HPDE6-E6E7 (cell line): ENCODE results near the gene OR1J1.

Experiments used
- DNase-seq: peaks from one replicate; pipeline ENCODE4 v3.0.0; 2011; ENCODE audit warnings: missing footprints; ENCODE audit errors: extremely low spot score

OR1J1 gene, protein sequence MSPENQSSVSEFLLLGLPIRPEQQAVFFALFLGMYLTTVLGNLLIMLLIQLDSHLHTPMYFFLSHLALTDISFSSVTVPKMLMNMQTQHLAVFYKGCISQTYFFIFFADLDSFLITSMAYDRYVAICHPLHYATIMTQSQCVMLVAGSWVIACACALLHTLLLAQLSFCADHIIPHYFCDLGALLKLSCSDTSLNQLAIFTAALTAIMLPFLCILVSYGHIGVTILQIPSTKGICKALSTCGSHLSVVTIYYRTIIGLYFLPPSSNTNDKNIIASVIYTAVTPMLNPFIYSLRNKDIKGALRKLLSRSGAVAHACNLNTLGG

DNA sequence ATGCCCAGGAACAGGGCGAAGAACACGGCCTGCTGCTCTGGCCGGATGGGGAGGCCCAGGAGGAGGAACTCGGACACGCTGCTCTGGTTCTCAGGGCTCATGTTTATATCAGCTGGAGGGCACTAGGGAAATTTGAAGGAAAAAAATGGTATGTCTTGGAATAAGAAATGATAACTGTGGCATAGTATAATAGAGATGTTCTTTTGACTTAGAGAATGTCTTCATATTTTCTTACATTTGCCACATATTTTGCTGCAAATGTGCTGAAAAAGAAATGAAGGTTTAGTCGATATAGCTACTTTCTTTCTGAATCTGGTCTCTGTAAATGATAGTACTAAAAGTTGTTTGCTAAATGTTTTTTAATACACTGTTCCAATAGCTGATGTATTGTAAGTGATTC, at the start of gene OR1J1:
OR1J1 (minus strand) TSS at position 101 of the 400 bp plus-strand sequence; CDS start at position 101, 0 bp downstream.
- DNase-seq: no peak

DNA sequence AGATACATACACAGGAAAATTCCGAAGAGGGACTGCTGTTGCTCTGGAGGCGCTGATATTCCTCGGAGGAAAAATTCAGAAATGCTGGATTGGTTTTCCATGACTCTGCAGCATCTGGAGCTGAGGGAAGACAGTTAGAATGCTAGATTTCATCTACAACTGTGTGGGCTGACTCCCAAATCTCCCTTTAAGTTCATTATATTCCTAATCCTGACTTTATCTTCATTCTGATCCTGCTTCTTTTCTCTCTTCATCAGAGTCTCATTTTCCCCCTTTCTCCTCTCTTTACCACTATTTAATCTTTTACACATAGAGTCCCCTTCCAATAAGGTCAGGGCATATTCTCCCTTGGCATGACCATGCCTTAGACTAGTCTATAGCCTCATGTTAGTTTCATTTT, 49.5 kb upstream of the OR1J1 start, which contains the start of gene OR1N1:
OR1N1 (minus strand) TSS at position 101 of the 400 bp plus-strand sequence; CDS start at position 101, 0 bp downstream.
- DNase-seq: no peak

DNA sequence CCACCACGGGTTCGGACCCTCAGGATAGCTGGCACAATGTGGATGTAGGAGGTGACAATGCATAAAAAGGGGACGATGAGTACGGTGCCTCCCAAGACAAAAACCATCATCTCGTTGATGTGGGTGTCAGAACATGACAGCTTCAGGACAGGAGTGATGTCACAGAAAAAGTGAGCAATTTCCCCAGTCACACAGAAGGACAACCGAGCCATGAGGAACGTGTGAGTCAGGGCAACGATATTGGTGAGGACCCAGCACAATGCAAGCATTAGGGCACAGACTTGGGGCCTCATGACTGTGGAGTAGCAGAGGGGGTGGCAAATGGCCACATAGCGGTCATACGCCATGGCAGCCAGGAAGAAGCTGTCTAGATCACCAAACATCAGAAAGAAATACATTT, 48.9 kb upstream of the OR1J1 start:
- DNase-seq: no peak

DNA sequence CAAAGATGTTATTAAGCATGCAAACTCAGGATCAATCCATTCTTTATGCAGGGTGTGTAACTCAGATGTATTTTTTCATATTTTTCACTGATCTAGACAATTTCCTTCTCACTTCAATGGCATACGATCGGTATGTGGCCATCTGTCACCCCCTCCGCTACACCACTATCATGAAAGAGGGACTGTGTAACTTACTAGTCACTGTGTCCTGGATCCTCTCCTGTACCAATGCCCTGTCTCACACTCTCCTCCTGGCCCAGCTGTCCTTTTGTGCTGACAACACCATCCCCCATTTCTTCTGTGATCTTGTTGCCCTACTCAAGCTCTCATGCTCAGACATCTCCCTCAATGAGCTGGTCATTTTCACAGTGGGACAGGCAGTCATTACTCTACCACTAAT, 41.6 kb upstream of the OR1J1 start:
- no peak for DNase-seq

DNA sequence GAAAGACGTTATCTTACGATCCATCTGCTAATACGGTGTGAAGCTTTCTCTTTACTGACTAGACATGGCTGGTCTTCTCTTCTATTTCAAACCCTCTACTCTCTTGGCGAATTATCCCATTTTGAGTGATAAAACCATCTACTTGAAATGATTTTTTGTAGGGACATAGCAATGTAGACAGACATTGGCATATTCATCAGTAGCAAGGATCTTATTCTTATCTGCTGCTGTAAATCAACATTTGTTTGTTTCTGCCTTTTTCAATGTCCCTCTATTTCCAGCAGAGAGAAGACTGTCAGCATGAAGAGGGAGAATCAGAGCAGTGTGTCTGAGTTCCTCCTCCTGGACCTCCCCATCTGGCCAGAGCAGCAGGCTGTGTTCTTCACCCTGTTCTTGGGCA, 41.1 kb upstream of the OR1J1 start, which contains the start of gene OR1J4:
OR1J4 (plus strand) TSS at position 301 of the 400 bp plus-strand sequence; CDS start at position 301, 0 bp downstream.
- DNase-seq: no peak

DNA sequence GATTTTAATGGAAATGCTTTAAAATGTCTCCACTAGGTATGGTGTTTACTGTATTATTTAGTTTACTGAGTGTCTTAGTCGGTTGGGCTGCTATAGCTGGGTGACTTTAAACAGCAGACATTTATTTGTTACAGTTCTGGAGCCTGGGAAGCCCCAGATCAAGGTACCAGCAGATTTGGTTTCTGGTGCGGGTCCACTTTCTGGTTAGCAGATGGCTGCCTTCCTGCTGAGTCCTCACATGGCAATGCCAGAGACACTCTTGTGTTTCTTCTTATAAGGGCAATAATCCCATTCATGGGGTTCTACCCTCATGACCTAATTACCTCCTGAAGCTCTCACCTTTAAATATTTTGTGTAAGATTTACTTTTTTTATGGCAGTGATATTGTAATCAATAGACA, 40.5 kb upstream of the OR1J1 start:
- DNase-seq: no peak

DNA sequence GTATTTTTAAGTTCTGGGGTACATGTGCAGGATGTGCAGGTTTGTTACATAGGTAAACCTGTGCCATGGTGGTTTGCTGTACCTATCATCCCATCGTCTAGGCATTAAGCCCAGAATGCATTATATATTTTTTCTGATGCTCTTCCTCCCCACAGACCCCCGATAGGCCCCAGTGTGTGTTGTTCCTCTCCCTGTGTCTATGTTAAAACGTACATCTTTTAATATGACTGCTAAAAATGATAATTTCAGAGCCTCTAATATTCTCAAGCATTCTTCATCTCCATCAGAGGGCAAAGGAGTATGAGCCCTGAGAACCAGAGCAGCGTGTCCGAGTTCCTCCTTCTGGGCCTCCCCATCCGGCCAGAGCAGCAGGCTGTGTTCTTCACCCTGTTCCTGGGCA, 32.8 kb upstream of the OR1J1 start, which contains the start of gene OR1J2:
OR1J2 (plus strand) TSS at position 301 of the 400 bp plus-strand sequence; CDS start at position 301, 0 bp downstream.
- DNase-seq: no peak

DNA sequence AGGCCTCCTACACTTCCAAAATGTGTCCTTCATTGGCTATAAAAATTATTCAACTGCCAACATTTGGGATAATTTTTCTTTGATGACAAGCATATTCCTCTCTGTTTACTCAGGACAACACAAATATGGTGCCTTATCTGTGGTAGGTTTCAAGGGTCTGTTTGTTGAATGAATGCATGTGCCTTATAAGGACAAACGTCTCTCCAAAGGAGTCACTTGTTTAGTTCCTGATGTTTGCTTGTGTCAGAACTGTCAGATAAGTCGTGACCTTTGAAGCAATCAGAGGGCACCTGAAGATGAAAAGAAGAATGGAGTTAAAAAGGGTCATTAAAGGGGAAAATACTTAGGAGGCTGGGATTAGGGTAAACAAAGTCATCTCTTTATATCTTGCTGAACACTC, 29.2 kb upstream of the OR1J1 start:
- no peak for DNase-seq

DNA sequence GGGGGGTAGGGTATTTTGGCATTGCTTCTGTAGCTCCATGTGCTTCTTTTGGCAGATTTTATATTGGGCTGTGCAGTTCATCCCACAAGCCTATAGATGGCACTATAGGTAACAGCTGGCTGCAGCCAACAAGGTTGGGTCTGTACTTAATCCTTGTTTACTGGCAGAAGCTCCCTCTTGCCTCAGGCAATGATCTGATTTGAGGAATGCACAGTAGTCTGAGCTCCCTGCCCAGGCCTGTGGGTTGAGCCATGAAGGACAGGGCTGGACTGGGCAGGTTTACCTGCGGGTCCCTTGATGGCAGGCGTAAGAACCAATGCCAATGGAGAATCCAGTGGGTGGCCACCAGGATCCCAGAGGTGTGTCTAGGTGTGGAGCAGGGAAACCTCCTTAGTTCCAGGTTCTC, 21.2 kb upstream of the OR1J1 start:
- peak; percentile 40 for DNase-seq

DNA sequence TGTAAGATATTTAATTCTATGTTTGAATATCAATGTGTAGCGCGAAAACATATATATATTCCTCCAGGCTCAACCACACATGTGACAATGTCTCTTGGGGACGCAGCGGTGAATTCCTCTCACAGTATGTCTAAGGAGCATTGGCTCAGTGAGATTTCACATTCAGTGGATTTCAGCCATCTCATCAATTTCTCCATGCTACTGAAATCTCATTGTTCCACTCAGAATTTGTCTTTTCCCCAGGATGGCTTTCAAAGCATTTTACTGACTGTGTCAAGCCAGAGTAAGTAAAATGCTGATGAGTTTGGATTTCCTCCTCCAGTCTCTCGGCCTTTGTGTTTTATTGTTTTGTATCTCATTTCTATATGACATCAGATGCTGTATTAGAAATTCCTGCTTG, 1.3 kb upstream of the OR1J1 start:
- DNase-seq: no peak

DNA sequence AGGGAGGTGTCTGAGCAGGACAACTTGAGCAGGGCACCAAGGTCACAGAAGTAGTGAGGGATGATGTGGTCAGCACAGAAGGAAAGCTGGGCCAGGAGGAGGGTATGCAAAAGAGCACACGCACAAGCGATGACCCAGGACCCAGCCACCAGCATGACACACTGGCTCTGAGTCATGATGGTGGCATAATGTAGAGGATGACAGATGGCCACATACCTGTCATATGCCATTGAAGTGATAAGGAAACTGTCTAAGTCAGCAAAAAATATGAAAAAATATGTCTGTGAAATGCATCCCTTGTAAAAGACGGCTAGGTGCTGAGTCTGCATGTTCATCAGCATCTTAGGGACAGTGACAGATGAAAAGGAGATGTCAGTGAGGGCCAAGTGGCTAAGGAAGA, 380 bp downstream of the OR1J1 start:
- DNase-seq: no peak

DNA sequence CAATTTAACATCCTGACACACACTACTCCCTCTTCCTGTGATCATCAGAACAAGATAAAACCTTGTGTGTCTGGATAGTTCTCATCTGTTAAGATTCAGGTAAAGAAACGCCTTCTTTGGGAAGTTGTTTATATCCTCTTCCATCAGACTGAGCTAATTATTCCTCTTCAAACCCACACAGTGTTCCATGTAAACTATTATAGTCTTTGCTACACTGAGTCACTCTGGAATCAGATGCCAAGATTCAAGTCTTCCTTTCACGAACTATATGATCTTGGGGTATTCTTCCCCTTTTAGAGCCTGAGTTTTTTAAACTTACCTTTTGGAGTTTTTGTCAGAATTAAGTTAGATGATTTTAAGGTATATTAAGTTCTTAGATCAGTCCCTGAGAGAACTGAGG, 2.0 kb downstream of the OR1J1 start:
- DNase-seq: no peak

DNA sequence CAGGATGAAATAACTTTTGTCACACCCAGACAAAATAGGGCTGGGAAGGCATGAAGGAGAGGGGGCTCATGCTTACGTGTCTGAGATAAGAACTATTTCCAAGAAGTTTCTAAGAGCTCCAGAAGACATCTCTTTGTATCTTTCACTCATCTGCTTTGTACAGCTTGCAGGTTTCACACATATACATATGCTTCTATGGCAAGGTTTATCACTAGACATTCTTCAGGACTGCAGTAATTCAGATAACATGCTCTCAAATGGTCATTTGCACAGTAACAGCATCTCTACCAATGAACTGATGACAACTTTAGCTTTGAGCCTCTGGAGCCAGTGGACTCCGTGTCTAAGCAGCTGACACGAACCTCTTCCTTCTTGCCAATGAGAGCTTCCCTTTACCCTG, 3.2 kb downstream of the OR1J1 start:
- DNase-seq: no peak

DNA sequence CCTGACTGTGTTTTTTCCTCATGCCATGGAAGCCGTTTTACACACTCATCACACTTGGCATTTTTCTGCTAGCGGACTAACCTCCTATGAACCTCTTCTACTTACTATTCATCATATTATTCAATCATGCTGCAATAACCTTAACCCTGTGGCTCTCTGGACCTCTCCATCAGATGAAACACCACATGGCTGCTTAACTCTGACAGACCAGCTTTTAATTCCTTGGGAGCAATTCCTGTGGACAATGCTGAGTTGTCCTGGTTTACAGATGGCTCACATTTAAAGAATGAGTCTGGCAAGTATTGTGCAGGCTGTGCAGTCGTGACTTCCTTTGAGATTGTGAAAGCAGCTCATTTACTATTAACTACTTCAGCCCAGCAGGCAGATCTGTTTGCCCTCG, 9.0 kb downstream of the OR1J1 start:
- no peak for DNase-seq

DNA sequence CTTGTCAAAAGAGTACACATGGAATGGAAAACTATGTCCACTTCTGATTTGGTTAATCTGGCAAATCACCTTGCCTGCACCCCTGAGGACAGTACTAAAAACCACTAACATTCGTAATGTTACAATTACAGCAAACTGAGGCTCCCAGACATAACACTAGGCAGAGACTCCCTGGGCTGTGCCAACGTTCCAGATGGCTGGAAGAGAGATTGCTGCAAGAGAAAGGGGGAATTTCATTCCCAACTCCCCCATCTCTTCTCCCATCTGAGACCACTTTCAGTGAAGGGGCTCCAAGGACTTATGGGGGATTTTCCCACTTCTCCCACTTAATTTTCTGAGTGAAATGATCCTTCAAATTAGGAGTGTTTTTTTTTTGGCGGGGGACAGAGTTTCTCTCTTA, 11.3 kb downstream of the OR1J1 start:
- DNase-seq: no peak

DNA sequence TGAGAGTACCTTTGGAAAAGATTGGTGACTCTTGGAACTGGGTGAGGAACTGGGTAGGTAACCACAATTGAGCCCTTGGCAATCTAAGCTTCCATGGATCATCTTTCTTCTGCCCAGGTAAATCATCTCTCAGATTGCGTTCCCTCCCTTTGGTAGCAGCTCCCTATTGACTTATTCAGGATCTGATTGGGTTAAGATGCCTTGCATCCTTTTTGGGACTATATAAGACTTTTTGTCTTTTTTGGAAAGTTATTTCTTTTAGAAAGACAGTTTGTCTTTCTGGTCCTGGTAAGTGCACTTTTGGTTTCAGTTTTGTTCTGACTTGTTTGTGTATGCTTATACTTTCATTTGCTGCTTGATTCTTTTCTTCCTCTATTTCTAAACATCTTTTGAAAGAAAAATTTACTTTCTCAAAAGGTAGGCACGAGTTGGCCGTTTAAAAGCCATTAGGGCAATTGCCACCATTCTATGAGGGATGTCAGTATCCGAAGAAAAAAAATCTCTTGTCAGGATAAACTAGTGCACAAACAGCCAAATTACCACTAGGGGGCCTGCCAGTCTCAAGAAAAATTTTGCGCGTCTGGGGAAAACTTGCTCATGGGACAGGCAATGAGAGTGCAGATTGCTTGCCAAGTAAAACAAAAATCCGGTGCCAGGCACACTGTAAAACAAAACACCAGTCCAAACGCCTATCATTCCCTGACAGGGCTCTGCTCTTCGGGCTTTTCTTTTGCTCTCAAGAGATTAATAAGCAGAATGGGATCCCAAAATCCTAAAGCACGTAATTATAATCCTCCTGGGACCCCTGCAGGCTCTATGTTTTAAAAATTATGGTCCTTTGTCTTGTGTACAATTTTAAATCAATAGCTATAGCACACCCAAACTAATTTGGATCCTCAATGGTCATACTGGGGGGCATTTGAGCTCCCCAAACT, 12.8 kb downstream of the OR1J1 start:
- DNase-seq: peak; percentile 50

DNA sequence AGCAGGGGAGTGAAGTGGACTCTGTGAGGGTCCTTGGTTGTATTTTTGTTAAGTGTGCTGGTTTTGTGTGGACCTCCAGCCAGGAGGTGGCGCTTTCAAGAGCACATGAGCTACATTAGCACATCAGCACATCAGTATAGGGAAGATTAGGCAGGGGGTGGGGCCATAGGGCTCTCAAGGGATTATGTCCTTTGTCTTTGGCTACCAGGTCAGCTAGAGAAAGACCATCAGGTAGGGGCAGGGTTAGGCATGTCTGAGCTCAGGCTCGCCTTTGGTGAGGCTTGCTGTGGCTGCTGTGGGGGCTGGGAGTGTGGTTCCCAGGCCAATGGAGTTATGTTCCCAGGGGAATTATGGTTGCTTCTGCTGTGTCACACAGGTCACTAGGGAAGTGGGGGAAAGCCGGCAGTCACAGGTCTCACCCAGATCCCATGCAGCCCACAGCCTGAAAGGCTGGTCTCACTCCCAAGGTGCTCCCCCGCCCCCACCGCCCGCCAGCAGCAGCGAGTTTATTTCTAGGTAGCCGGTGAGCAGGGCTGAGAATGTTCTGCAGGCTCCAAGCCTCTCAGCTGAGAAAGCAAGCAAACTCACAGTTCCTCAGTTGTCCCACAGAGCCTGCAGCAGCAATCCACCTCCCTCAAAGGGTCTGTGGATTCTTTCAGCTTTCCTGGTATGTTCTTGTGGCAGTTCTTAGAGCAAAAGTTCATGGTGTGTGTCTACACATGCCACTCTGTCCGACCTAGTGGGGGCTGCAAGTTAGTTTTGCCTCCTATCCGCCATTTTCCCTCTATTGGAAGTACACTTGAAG, 13.7 kb downstream of the OR1J1 start:
- no peak for DNase-seq

DNA sequence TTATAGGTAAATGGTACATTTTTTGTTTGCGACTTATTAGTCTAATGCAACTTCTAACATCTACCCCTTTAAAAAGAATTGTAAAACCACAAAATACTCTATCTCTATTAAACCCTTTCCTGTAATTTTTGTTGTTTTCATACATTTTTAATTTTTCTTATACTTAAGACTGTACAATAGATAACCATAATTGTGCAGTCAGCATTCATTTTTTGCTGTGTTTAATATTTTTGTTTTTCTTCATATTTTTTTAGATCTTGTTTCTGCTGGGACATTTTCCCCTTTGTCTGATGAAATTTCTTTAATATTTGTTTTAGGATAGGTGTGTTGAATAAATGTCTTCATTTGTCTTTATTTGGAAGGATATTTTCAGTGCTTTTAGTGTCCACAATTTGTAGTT, 19.9 kb downstream of the OR1J1 start:
- no peak for DNase-seq

DNA sequence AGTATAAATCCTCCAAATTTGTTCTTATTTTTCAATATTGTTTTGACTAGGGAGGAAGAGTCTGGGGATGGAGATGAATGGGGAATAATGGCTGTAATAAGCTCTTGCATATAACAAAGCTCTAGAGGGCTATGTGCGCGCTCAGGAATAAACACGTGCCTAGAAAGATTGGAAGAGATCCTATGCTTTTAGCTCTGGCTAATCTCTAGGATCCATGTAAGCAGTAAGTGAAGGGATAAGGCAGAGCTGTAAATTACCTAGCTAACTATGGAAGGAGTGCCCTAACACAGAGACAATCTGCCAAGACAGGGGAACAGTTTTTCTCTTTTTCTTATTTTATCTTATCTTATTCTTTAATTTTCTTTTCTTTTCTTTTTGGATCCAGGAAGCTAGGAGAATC, 21.6 kb downstream of the OR1J1 start:
- DNase-seq: no peak

DNA sequence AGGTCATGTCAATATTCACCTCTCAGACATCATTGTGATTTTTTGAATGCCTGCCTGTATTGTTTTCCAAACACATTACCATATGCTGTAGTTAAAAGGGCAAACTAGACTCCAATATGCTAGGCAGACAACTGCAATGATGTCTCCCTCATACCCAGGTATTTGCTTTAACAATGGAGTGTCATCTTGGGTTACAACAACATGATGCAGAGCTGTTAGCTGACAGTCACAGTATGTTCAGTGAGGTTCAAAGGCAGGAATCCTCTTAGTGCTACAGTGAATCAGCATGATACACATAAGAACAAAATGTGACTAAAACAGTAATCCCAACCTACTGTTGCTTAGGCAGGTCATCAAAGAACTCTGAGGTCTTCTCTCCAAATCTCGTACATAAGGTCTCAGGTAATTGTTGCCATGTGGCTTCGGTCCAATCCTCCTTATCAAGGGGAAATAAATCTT, 24.0 kb downstream of the OR1J1 start:
- no peak for DNase-seq

DNA sequence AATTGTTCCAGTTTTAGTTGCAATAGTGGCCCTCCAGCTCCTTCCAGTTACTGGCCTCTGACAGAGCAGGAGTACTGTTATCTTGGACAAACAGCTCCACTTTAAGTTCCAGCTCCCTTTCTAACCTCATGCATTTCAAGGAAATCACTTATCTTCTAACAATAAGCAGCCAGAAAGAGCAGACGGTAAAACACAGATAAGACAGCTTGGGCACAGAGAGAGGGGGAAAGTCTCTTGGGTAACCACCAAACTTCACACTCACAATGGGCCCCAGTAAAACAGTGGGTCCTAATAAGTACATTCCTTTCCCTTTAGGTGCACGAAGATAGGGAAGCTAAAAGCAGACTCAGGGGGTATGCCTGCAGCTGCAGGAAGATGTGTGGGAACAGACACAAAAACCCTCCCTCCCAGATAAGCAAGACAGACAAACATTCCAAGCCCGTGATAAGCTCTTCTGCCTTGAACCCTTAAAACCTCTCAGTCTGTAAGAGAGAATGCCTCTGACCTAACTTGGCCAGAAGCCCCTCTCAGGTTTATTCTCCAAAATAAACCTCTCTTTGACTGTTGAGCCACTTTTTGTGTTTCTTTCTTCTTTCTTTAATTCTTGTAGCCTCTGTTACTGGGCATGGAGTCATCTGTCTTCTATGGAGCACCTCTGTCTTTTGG, 30.8 kb downstream of the OR1J1 start:
- DNase-seq: no peak
